Activated CD4-positive, alpha-beta T cell treated with anti-CD3 and anti-CD28 coated beads for 48 hours (primary cell): ENCODE results near the gene FMNL2.

Source experiments
- DNase-seq: peaks from one replicate; pipeline ENCODE4 v3.0.0-alpha.2; 2020

Gene FMNL2

GRCh38 chr2:152594022-152594766, 259.2 kb downstream of the FMNL2 start:
- peak; percentile 16 for DNase-seq

- DNase-seq, result no peak
Observed at GRCh38 chr2:152594792-152595191, 259.8 kb downstream of the FMNL2 start.

GRCh38 chr2:152598975-152599759, 264.2 kb downstream of the FMNL2 start:
- no peak for DNase-seq

GRCh38 chr2:152600051-152600657, 265.2 kb downstream of the FMNL2 start:
- no peak for DNase-seq

- no peak for DNase-seq
Observed at GRCh38 chr2:152600697-152601096, 265.7 kb downstream of the FMNL2 start.

GRCh38 chr2:152602750-152603149, 267.8 kb downstream of the FMNL2 start:
- DNase-seq, result no peak

- DNase-seq, result no peak
Observed at GRCh38 chr2:152603166-152603565, 268.2 kb downstream of the FMNL2 start.

- DNase-seq, result no peak
Observed at GRCh38 chr2:152606081-152606480, 271.1 kb downstream of the FMNL2 start.

- no peak for DNase-seq
Observed at GRCh38 chr2:152606941-152607340, 272.0 kb downstream of the FMNL2 start.

GRCh38 chr2:152607793-152608300, 272.9 kb downstream of the FMNL2 start:
- DNase-seq, result no peak

- no peak for DNase-seq
Observed at GRCh38 chr2:152609154-152609553, 274.2 kb downstream of the FMNL2 start.

GRCh38 chr2:152609699-152610098, 274.7 kb downstream of the FMNL2 start:
- DNase-seq, result no peak

GRCh38 chr2:152611458-152612231, 276.7 kb downstream of the FMNL2 start:
- DNase-seq, result no peak

- no peak for DNase-seq
Observed at GRCh38 chr2:152613235-152613634, 278.3 kb downstream of the FMNL2 start.

- no peak for DNase-seq
Observed at GRCh38 chr2:152615177-152615576, 280.2 kb downstream of the FMNL2 start.

- DNase-seq, result no peak
Observed at GRCh38 chr2:152617456-152618192, 282.6 kb downstream of the FMNL2 start.

GRCh38 chr2:152618193-152618564, 283.2 kb downstream of the FMNL2 start:
- DNase-seq, result no peak

GRCh38 chr2:152620208-152620607, 285.2 kb downstream of the FMNL2 start:
- no peak for DNase-seq

- DNase-seq, result no peak
Observed at GRCh38 chr2:152620985-152621384, 286.0 kb downstream of the FMNL2 start.

- no peak for DNase-seq
Observed at GRCh38 chr2:152622219-152622618, 287.2 kb downstream of the FMNL2 start.

- no peak for DNase-seq
Observed at GRCh38 chr2:152623076-152623740, 288.2 kb downstream of the FMNL2 start.

- no peak for DNase-seq
Observed at GRCh38 chr2:152623775-152624174, 288.8 kb downstream of the FMNL2 start.
